NOMO-1 (cell line): Measurements from ENCODE around the gene DDRGK1.

ENCODE experiments used
- DNase-seq, 2 experiments: peaks; one replicate each; lab custom pipeline; 2025; ENCODE audit not compliant: unreplicated experiment in 2 of 2; lab: John Stamatoyannopoulos, UW

DDRGK1 gene

GRCh38 chr20:3237011-3237957, 32.8 kb upstream of the DDRGK1 start:
- no peak for DNase-seq

GRCh38 chr20:3235666-3236324, 31.3 kb upstream of the DDRGK1 start:
- no peak for DNase-seq

- no peak for DNase-seq
Measured at GRCh38 chr20:3233991-3234498, 29.6 kb upstream of the DDRGK1 start.

- no peak for DNase-seq
Measured at GRCh38 chr20:3233131-3233990, 28.9 kb upstream of the DDRGK1 start.

- DNase-seq = no peak
Measured at GRCh38 chr20:3231889-3232588, 27.6 kb upstream of the DDRGK1 start.

GRCh38 chr20:3231116-3231515, 26.6 kb upstream of the DDRGK1 start:
- DNase-seq = no peak

- DNase-seq = no peak
Measured at GRCh38 chr20:3229798-3230197, 25.3 kb upstream of the DDRGK1 start.

GRCh38 chr20:3229158-3229557, 24.7 kb upstream of the DDRGK1 start:
- no peak for DNase-seq

GRCh38 chr20:3228750-3229032, 24.2 kb upstream of the DDRGK1 start:
- DNase-seq = no peak

GRCh38 chr20:3227936-3228749, 23.7 kb upstream of the DDRGK1 start:
- no peak for DNase-seq

GRCh38 chr20:3227506-3227905, 23.0 kb upstream of the DDRGK1 start:
- DNase-seq = no peak

GRCh38 chr20:3226864-3227263, 22.4 kb upstream of the DDRGK1 start:
- no peak for DNase-seq

GRCh38 chr20:3226093-3226492, 21.6 kb upstream of the DDRGK1 start:
- DNase-seq = no peak

- DNase-seq = no peak
Measured at GRCh38 chr20:3224681-3225421, 20.4 kb upstream of the DDRGK1 start.

- no peak for DNase-seq
Measured at GRCh38 chr20:3223994-3224680, 19.7 kb upstream of the DDRGK1 start.

GRCh38 chr20:3223651-3223993, 19.1 kb upstream of the DDRGK1 start:
- no peak for DNase-seq

- no peak for DNase-seq
Measured at GRCh38 chr20:3222635-3223600, 18.4 kb upstream of the DDRGK1 start.
